Measurements from ENCODE around the gene PLEKHG4B.
"Not testable (repeated sequence)": the region's sequence is repeated elsewhere in the genome, so short reads cannot be mapped to it uniquely, and the experiment has no call there.

PLEKHG4B gene

GRCh38 chr5:191036-191948 is 99.3 kb downstream of the PLEKHG4B start, which contains the start of gene LRRC14B:
Gene LRRC14B (plus strand): TSS chr5:191495. CDS start chr5:191539, 44 bp downstream.
- peak; percentile 43 for DNase-seq

DNA sequence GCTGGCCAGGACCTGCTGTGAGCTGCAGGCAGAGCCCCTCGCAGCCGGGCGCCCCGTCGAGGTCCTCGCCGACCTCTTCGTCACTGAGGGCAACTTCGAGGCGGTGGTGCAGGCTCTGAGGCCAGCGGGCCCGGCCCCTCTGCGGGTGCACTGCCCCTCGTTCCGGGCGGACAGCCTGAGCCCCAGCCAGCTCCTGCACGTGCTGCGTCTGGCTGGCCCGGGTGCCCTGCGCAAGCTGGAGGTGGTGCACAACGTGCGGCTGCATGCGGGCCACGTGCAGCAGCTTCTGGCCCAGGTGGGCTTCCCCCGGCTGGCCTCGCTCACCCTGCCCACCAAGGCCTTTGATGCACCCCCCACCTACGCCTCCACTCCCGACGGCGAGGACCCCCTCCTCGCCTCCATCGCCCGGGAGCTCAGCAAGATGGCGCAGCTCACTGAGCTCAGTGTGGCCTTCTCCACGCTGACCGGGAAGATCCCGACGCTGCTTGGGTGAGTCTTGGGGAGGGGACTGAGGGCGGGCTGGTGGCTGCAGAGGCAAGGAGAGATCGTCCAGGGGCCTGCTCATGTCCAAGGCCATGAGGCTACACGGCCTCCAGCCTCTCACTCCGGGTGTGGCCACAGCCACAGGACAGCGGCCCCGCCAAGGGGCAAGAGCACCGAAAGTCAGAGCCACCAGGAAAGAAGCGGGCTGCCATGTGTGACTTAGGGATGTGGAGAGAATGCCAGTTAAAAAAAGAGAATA is 100.2 kb downstream of the PLEKHG4B start:
- no peak for DNase-seq

DNA sequence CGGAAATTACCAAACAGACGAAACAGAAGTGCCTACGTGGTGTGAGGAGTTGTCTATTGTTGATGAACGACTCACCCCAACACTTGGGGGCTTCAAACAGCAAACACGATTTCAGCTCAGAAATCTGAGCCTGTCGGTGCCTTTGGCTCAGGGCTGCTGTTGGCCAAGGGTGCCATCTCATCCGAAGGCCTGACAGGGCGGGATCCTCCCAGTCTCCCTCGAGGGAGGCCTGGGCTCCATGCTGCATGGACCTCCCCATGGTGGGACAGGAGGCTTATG is 100.7 kb downstream of the PLEKHG4B start:
- no peak for DNase-seq

DNA sequence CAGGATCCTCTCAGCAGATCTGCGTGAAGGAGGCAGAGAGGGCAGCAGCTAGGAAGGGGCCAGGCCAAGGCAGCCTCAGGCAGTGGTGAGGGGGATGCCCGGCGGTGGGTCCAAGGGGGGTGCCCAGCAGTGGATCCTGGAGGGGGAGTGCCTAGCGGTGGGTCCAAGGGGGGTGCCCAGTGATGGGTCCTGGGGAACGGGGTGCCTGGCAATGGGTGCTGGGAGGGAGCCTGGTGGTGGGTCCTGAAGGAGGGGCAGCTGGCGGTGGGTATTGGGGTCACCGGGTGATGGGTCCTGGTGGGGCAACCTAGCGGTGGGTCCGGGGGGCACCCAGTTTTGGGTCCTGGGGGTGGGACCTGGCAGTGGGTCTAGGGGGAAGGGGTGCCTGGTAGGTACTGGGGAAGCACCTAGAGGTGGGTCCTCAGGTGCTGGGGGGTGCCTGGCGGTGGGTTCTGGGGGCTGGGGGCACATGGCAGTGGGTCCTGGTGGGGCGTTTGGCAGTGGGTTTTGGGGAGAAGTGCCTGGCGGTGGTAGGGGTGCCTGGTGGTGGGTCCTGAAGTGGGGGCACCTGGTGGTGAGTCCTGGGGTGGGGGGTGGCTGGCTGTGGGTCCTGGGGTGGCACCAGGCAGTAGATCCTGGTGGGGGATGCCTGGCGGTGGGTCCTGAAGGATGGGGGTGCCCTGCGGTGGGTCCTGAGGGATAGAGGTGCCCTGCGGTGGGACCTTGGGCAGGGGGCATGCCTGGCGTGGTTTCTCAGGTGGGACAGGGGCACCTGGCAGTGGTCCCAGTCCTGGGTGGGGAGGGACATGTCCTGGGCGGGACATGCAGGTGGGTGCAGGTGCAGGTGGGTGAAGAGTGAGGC is 101.2 kb downstream of the PLEKHG4B start:
- DNase-seq: no peak

GRCh38 chr5:194102-194501 is 102.1 kb downstream of the PLEKHG4B start:
- DNase-seq: no peak

- no peak for DNase-seq
These were observed 102.7 kb downstream of the PLEKHG4B start for GRCh38 chr5:194603-195209.

DNA sequence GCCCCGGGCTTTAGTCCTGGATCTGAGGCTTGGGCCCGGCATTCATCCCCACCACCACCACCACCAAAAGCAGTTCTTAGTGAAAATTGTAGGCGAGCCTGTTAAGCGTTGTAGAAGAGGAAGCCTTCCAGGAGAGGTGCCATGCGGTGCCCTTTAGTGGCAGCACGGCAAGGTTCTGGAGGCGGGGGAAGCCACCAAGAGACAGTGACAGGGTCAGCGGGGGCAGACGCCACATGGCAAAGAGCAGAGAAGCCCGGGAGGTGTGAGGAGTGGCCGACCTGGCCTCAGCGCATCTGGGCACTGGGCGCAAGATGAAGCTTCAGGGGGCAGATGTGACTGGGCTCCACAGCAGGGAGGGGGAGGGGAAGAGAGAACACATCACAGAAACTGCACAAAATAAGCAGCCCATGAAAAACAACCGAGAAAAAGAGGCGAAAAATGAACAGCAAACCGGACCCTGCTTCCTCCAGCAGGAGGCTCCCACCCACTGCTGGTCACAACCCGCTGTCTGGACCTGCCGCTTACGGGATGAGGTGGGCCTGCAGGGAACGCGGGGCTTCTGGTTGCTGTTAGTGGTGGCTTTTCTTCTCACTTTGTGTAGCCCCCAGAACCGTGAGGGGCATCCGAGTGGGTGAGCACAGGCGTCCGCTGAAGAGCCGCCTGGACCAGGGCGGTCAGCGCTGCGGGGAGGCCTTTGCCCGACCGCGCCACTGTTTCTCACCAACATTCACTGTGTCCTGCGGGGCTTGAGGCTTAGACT is 103.6 kb downstream of the PLEKHG4B start:
- no peak for DNase-seq

DNA sequence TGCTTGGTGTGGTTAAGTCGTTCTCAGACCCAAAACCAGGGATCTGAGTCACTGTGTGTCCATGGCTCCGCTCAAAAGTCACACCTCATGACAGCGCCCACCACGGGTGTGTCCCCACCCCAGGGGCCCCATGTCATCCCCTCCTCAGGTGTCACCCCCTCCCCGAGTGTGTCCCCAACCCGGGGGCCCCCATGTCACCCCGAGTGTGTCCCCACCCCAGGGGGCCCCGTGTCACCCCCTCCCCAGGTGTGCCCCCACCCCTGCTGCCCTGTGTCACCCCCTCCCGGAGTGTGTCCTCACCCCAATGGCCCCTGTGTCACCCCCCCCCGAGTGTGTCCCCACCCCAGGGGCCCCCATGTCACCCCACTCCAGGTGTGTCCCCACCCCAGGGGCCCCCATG is 104.4 kb downstream of the PLEKHG4B start:
- no peak for DNase-seq

GRCh38 chr5:197031-197430 is 105.1 kb downstream of the PLEKHG4B start:
- DNase-seq: not testable (repeated sequence)

GRCh38 chr5:197892-198489 is 106.0 kb downstream of the PLEKHG4B start:
- DNase-seq: no peak

DNA sequence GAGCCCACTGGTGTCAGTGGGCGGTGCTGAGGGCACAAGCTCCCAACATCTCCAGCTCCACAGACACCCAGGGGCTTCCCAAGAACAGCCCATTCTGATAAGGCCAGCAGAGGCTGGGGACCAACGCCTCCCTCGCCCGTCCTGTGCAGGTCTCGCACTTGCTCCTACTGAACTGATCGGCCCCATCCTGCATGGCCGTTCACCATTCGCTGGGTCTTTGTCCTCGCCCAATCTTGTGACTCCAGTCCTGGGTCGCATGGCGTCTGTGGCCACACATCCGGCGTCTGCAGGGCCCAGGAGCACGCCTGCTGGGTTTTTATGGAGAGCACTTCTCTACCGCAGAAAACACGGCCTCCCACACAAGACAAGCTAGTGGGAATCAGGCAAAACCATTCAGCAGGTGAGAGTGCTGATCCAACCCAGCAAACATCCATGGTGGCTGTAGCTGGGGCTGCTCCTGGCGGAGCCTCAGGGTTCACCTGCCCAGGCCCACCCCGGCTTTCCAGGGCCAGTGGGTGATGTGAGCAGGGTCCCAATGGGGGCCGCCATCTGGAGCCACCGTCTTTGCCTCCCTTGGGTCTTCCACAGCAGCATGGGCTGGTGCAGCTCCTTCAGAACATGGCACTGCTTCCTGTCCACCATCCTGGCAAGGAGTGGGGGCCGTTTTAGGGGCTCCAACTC is 106.7 kb downstream of the PLEKHG4B start:
- DNase-seq: no peak

DNA sequence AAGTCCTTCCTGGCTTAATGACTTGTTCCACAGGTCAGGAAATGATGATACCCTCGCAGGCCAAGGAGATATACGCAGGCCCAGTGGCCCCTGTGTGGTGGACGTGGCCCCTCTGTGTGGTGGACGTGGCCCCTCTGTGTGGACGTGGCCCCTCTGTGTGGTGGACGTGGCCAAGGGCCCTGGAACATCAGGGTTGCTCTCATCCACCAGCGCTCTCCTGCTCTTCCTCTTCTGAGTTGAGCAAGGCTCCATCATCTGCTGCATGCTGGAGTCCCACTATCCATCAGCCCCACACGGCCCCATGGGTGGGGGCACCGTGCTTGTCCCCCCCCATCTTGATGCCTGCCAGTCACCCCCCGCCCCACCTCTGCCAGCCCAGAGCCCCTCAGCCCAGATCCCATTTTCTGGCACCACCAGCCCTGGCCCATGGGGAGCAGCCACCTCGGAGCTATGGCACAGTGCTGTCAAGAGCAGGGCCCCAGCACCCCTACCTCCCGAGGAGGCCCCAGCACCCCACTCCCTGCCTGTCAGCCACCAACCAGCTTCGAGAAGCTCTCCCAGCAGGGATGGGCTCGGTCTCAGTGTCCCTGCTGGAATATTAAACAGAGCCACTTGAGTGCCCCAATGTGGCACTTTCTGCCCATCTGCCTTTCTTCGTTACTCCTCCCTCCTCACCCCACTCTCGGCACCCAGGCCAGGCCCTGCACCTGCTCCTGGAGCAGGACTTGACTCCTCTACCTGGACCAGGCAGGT is 107.4 kb downstream of the PLEKHG4B start:
- no peak for DNase-seq

DNA sequence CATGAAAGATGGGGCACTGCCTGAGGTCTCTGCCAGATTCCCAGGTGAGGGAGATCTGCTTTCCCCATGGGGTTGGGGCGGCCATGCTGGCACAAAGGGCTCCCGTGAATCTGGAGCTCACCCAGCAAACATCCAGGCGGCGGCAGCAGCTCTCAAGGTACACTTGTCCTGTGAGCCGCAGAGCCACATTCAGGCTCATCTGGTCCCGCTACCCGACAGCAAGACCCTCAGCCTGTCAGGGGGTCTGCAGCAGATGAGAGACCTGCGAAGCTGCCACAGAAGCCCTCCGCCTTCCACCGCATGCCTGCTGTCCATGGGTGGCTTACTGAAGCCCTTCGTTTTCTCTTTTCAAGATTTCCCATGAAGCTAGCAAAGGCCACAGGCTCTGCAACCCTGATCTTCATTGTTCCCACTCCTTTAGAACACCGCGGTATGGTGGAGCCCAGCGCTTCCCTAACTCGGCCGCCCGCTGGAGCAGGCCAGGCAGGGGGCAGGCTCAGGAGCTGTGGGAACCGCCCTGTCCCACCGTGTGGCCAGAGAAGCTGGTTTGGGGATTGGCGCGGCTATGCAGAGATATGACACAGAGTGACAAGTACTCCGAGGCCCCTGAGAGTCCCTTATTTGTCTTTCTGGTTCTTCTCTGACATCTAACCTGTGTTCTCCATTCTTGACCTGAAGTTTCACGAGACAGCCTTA is 108.1 kb downstream of the PLEKHG4B start:
- no peak for DNase-seq

DNA sequence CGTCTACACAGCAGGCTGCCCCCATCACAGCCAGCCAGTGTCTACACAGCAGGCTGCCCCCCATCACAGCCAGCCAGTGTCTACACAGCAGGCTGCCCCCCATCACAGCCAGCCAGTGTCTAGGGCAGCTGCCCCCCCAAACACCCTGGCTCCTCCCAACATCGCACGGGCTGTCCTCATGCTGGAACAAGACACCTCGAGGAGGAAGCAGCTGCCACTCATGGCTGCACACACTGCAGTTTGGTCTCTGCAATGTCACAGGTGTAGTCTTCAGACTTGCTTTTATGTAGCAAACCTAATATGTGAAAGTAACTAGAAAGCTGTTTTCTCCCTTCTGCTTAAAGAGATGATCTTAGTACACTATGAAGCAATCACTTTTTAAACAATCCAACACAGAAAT is 109.0 kb downstream of the PLEKHG4B start:
- DNase-seq: no peak

GRCh38 chr5:201672-202071 is 109.7 kb downstream of the PLEKHG4B start:
- no peak for DNase-seq

GRCh38 chr5:203246-203930 is 111.4 kb downstream of the PLEKHG4B start:
- DNase-seq: no peak

- DNase-seq: no peak
These were observed 112.0 kb downstream of the PLEKHG4B start for GRCh38 chr5:204001-204400.

GRCh38 chr5:204462-204861 is 112.5 kb downstream of the PLEKHG4B start:
- no peak for DNase-seq

All from activated T-cell treated with anti-CD3 and anti-CD28 coated beads, Interleukin-2, amount 50 U/mL, for 1 hour (primary cell).